Fibroblast of skin of back (primary cell): Measurements from ENCODE around the gene PRAC1.

Experiments
- DNase-seq: peaks from one replicate; pipeline ENCODE4 v3.0.0-alpha.2; 2013

The PRAC1 gene

DNA sequence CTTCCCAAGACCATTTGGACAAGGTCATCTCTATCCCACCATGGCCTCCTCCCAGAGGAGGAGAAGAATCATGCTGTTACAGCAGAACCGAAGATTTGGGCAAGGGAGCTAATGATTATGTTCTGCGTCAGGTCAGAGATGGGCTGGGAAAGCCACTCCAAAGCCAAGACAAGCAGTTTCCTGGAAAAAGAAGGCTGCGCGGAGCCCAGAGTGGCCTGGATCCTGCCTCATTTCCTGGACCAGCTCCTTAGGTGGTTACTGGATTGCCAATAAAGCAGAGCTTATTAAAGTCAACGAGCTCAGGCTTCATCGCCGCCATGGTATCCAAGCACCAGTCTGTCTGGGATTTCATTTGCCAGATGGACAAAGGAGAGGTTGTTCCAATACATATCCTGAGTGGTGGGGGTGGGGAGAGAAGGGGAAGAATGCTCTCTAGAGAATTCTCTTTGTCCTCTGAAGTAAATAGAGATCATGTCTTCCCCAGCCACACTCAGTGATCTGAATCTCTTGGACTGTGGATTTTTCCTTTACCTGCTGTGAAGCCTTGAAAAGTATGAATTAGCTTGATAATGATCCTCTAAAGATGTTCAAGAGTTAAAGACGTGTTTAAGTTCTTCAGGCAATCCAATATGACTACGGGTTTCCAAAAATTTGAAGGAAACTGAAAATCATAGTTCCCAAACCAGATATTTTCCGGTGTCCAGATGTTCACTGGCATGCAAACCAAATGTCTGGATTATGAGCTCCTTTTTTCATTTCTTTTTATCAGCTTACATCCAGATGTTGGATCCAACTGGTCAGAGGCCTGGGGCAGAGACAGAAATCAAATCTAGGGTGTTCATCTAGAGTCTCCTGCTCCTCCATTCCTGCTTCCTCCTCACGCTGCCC lies 17.7 kb downstream of the PRAC1 start:
- DNase-seq, result no peak

DNA sequence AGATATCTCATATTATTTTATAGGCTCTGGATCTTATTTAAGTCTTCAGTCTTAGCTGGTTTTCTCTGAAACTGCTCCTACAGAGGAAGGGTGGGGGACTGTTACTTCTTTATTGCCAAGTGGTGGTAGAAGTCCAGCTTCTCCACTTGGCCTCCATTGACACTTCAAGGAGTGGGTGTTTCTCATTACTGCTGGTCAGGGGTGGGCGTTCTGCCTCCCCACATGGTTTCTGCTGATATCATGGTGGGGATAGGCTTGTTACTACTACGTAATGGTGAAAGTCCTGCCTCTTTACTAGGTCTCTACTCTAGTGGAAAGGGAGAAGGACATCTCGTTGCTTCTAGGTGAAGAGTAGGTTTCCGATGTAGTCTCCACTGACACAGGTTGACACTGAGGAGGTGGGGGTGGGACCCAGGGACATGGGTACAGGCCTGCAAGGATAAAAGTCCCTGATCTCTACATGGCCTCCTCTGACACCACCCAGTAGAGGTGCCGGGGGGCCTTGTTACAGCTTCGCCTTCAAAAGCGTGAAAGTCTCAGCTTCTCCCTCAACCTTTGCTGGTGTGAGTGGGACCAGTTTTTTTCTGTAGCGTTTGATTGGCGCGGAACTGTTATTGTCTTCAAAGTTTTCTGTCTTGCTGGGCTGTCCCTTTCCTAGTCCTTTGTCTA lies 20.3 kb downstream of the PRAC1 start:
- no peak for DNase-seq

DNA sequence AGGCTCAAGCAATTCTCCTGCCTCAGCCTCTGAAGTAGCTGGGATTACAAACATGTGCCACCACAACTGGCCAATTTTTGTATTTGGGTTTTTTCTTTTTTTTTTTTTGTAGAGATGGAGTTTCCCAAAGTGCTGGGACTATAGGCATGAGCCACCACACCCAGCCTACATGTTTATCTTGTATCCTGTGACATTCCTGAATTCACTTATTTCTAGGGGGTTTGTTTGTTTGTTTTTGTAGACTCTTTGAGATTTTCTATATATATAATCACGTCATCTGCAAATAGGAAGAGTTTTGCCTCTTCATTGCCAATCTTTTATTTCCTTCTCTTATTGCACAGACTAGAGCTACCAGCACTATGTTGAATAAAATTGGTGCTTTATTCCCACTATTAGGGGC lies 29.1 kb downstream of the PRAC1 start:
- no peak for DNase-seq

DNA sequence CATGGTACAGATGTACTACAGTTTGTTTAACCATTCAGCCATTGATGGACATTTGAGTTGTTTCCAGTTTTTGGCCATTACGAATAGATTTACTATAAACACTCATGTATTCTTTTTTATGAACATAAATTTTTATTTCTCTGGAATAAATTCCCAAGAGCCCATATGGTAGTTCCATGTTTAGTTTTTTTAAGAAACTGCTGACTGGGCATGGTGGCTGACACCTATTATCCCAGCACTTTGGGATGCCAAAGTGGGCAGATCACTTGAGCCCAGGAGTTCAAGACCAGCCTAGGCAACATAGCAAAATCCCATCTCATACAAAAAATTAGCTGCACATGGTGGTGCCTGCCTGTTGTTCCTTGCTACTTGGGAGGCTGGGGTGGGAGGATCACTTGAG lies 30.3 kb downstream of the PRAC1 start:
- no peak for DNase-seq

DNA sequence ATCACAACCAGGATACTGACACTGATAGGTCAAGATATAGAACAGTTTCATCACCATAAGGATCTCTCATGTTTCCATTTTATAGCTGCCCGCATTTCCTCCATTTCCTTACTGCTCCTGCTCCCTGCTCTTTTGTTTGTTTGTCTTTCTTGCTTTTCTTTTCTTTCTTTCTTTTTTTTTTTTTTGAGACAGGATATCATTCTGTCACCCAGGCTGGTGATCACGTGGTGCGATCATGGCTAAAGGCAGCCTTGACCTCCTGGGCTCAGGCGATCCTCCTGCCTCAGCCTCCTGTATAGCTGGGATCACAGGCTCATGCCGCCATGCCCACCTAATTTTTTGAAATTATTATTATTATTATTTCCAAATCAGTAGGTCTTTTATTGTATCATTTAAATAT lies 31.7 kb downstream of the PRAC1 start:
- no peak for DNase-seq

DNA sequence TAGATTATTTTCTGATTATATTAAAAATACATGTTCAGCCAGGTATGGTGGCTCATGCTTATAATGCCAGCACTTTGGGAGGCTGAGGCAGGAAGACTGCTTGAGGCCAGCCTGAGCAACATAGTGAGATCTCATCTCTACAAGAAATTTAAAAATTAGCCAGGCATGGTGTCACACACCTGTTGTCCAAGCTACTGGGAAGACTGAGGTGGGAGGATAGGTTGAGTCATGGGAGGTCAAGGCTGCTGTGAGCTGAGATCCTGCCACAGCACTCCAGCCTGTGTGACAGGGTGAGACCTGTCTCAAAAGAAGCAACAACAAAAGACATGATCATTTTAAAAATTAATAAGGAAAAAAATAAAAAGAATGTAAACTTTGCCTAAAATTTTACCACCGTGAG lies 40.7 kb downstream of the PRAC1 start:
- DNase-seq, result no peak

DNA sequence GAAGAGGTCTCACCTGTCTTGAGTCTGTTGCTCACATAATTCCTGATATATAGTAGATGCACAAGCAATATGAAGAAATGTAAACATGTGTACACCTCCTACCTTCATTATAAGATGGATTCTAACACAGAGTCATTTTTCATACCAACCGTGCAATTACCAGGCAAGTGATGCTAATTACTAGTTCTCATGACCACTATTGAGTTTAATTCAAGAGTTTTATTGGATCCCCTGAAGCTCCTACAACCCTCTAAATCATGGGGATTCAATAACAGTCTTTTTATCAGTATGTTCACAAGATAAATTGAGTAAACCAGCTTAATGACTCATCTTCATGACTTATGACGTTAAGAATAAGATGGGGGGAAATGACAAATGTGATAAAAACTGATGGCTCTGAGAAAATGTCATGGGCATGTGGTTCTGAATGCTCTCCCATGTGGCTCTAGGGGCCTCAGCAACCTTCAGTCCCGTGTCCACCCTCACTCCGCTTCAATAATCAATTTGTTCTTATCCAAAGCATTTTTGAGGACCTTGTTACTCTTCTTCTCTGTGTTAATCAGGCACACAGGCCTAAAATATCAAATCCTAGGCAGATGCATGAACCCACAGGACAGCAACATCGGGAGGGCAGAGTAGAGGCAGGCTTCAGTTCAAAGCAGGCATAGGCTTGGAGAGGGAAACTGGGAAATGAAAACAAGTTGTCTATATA lies 42.8 kb downstream of the PRAC1 start:
- DNase-seq, result peak; percentile 8

DNA sequence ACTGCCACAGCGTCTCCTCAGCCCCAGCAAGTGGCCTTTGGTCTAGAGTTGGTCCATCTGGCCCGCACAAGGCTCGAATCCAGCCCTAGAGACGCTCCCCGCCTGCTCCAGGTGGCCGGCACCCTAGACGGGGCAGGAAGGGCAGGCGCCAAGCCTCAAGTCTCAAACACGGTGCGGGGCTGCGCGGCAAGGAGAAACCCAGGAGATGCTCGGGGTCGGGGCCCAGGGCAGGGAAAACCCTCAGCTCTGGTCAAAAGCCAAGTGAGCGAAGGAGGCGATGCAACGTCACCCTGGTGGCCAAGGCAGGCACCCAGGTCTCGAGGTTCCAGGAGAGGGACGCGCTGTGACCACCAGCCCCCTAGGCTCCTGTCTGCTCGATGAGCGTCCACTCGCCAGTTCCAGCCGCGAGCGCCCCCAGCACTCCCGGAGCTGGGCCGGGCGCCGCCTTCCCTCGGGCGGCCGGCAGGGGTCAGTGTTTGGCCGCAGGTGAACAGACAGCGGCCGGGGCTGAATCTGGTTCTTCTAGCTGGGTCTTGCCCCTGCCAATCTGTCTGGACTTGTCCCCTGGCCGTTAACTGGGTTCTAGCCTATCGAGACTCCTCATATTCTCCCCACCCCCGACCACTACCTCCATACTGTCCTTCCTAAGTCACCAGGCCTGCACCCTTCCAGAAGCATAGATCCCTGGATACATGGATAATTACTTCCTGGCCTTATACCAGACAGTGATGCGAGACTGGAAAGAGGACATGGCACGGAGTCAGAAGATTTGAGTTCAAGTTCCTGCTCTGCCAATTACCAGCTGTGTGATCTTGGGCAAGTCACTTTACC lies 44.0 kb downstream of the PRAC1 start:
- DNase-seq, result peak; percentile 51

DNA sequence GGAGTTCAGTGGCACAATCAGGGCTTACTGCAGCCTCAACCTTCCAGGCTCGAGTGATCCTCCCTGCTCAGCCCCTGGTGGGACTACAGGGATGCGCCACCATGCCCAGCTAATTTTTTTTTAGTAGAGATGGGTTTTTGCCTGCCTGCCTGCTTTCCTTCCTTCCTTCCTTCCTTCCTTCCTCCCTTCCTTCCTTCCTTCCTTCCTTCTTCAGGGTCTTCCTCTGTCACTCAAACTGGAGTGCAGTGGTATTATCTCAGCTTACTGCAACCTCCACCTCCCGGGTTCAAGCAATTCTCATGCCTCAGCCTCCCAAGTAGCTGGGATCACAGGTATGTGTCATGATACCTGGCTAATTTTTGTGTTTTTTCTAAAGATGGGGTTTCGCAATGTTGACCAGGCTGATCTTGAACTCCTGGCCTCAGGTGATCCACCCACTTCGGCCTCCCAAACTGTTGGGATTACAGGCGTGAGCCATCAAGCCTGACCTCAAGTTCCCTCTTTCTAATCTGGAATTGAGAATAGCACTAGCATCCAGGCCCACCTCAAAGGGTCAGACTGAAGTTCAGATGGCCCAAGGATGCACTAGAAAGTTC lies 45.3 kb downstream of the PRAC1 start:
- no peak for DNase-seq

DNA sequence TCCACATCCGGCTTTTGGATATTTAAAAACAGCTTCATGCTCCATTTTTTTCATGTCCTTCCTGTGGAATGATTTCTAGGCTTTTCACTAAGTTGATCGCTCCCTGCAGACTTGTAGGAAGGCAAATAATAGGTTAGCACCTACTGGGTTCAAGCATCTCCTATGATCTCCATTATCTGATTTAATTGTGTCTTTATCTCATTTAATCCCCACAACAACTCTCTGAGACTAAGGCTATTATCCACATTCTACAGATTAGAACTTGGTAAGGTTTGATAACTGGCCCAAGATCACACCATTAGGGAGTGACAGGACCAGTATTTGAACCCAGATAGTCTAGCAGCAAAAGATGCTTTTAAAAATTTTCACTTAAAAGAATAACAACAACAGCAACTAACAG lies 50.0 kb downstream of the PRAC1 start:
- DNase-seq, result no peak
